ENCODE data around the gene TUBA3C.

DNA sequence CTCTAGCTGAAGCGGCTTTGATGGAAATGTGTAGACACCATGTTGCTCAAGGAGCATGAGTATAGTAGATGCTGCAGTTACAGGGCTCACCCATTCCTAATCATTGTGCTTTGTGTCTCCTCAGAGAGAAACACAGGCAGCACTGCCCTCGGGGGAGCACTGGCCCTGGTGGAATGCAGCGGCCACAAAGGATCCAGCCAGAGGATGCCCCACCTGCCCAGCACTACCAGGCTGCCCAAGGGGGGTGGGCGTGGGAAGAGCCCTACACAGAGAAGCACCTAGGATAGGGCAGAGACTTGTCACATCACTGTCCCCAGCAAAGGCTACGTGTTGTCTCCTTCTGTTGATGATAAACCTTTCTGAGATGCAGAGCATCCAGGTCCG, 9.0 kb downstream of the TUBA3C start:
- TF ChIP-seq POLR2A (IDR thresholded peaks at IDR 0.05): no peak
- TF ChIP-seq, protein P1, sequence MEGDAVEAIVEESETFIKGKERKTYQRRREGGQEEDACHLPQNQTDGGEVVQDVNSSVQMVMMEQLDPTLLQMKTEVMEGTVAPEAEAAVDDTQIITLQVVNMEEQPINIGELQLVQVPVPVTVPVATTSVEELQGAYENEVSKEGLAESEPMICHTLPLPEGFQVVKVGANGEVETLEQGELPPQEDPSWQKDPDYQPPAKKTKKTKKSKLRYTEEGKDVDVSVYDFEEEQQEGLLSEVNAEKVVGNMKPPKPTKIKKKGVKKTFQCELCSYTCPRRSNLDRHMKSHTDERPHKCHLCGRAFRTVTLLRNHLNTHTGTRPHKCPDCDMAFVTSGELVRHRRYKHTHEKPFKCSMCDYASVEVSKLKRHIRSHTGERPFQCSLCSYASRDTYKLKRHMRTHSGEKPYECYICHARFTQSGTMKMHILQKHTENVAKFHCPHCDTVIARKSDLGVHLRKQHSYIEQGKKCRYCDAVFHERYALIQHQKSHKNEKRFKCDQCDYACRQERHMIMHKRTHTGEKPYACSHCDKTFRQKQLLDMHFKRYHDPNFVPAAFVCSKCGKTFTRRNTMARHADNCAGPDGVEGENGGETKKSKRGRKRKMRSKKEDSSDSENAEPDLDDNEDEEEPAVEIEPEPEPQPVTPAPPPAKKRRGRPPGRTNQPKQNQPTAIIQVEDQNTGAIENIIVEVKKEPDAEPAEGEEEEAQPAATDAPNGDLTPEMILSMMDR (IDR thresholded peaks at IDR 0.05): no peak
